DOHH2 (cell line): ENCODE data around the gene BCS1L.

Source experiments
- H3F3A ChIP-seq: fragments of 200-600 bp; sonication (generic), shearing (Covaris generic); 2 replicates; pipeline ENCODE4 v1.6.0; 2016; ENCODE audit warnings: antibody characterized with exemption, mild to moderate bottlenecking; ENCODE audit not compliant: control insufficient read depth, insufficient read depth
- H3K27ac ChIP-seq: fragments of 200-600 bp; sonication (generic); 2 replicates; pipeline ENCODE4 v1.5.1; 2014; ENCODE audit warnings: low read depth, mild to moderate bottlenecking, low read length, moderate library complexity
- H3K27me3 ChIP-seq: fragments of 200-600 bp; sonication (generic); 2 replicates; pipeline ENCODE4 v1.6.1; 2014; ENCODE audit warnings: mild to moderate bottlenecking, low read length, mixed read lengths; ENCODE audit not compliant: control insufficient read depth
- H3K36me3 ChIP-seq: fragments of 200-600 bp; sonication (generic); 2 replicates; pipeline ENCODE4 v1.6.1; 2014; ENCODE audit warnings: mild to moderate bottlenecking, low read length, moderate library complexity, mixed read lengths; ENCODE audit not compliant: control insufficient read depth
- H3K4me1 ChIP-seq: fragments of 200-600 bp; sonication (generic); 2 replicates; pipeline ENCODE4 v1.6.1; 2014; ENCODE audit warnings: mild to moderate bottlenecking, low read length, mixed read lengths; ENCODE audit not compliant: control insufficient read depth
- H3K4me2 ChIP-seq: fragments of 200-600 bp; sonication (generic); 2 replicates; pipeline ENCODE4 v1.6.0; 2014; ENCODE audit warnings: mild to moderate bottlenecking, low read length, moderate library complexity
- H3K4me3 ChIP-seq: fragments of 200-600 bp; sonication (generic); 2 replicates; pipeline ENCODE4 v1.5.1; 2014; ENCODE audit warnings: mild to moderate bottlenecking, low read length, mixed read lengths
- H3K79me2 ChIP-seq: fragments of 200-600 bp; sonication (generic); 2 replicates; pipeline ENCODE4 v1.6.1; 2014; ENCODE audit warnings: mild to moderate bottlenecking, low read length, mixed read lengths; ENCODE audit not compliant: control insufficient read depth
- H3K9me2 ChIP-seq: fragments of 200-600 bp; sonication (generic); replicated peaks from 2 replicates; pipeline ENCODE4 v1.6.1; 2014; ENCODE audit warnings: mild to moderate bottlenecking, low read length, mixed read lengths; ENCODE audit not compliant: control insufficient read depth
- H3K9me3 ChIP-seq: fragments of 200-600 bp; sonication (generic); 2 replicates; pipeline ENCODE4 v1.6.1; 2014; ENCODE audit warnings: antibody characterized with exemption, low read length, mixed read lengths; ENCODE audit not compliant: control insufficient read depth, insufficient read depth
- H4K20me1 ChIP-seq: fragments of 200-600 bp; sonication (generic); 2 replicates; pipeline ENCODE4 v1.6.0; 2014; ENCODE audit warnings: low read depth, mild to moderate bottlenecking, antibody characterized with exemption, low read length, moderate library complexity; ENCODE audit not compliant: control insufficient read depth, insufficient read depth
- CTCF ChIP-seq: fragments of 200-600 bp; sonication (generic); IDR thresholded peaks from one replicate; pipeline ENCODE4 v1.5.1; 2014; ENCODE audit warnings: antibody characterized with exemption, mild to moderate bottlenecking, low read depth, low read length; ENCODE audit not compliant: poor library complexity, severe bottlenecking
- EZH2phosphoT487 ChIP-seq: fragments of 200-600 bp; sonication (generic); IDR thresholded peaks from 2 replicates; pipeline ENCODE4 v1.6.1; 2017; ENCODE audit warnings: borderline replicate concordance, mild to moderate bottlenecking, antibody characterized with exemption, low read length, moderate library complexity, mixed read lengths

The BCS1L gene

GRCh38 chr2:218626369-218626768 is 33.1 kb upstream of the BCS1L start:
- H3K36me3 ChIP-seq = no peaks in the 10 kb centered on the region
- no peaks in the 10 kb centered on the region for H4K20me1 ChIP-seq
- no peak overlapping the region for H3K27ac ChIP-seq
- H3K79me2 ChIP-seq = no peaks in the 10 kb centered on the region
- no peak overlapping the region for H3K4me3 ChIP-seq
- H3K4me2 ChIP-seq = no peak overlapping the region
- H3F3A ChIP-seq = no peaks in the 10 kb centered on the region
- H3K4me1 ChIP-seq = peaks cover 11% of the 10 kb centered on the region
- no peaks in the 10 kb centered on the region for H3K27me3 ChIP-seq
- H3K9me3 ChIP-seq = no peaks in the 10 kb centered on the region
- TF ChIP-seq CTCF (no peak), EZH2phosphoT487 (no peak)
- H3K9me2 ChIP-seq = no peaks in the 10 kb centered on the region

- no peaks in the 10 kb centered on the region for H3F3A ChIP-seq
- TF ChIP-seq EZH2phosphoT487 (no peak), CTCF (no peak)
Observed at GRCh38 chr2:218627939-218628338, 31.5 kb upstream of the BCS1L start.

GRCh38 chr2:218631837-218632236 is 27.6 kb upstream of the BCS1L start:
- no peaks in the 10 kb centered on the region for H3F3A ChIP-seq
- H3K27ac ChIP-seq = no peak overlapping the region
- H3K36me3 ChIP-seq = peaks cover 33% of the 10 kb centered on the region
- no peaks in the 10 kb centered on the region for H3K9me3 ChIP-seq
- H3K4me3 ChIP-seq = no peak overlapping the region
- no peaks in the 10 kb centered on the region for H3K79me2 ChIP-seq
- TF ChIP-seq EZH2phosphoT487 = no peak
- no peak for TF ChIP-seq CTCF
- H3K27me3 ChIP-seq = no peaks in the 10 kb centered on the region
- H4K20me1 ChIP-seq = no peaks in the 10 kb centered on the region
- no peak overlapping the region for H3K4me2 ChIP-seq
- no peaks in the 10 kb centered on the region for H3K9me2 ChIP-seq
- H3K4me1 ChIP-seq = no peaks in the 10 kb centered on the region

More at GRCh38 chr2:218627939-218628338, 31.5 kb upstream of the BCS1L start:
- no peaks in the 10 kb centered on the region for H4K20me1 ChIP-seq
- H3K4me2 ChIP-seq = no peak overlapping the region
- H3K4me1 ChIP-seq = peaks cover 6% of the 10 kb centered on the region
- H3K9me2 ChIP-seq = no peaks in the 10 kb centered on the region
- no peaks in the 10 kb centered on the region for H3K27me3 ChIP-seq
- H3K9me3 ChIP-seq = no peaks in the 10 kb centered on the region
- H3K27ac ChIP-seq = no peak overlapping the region
- H3K36me3 ChIP-seq = no peaks in the 10 kb centered on the region
- H3K4me3 ChIP-seq = no peak overlapping the region
- no peaks in the 10 kb centered on the region for H3K79me2 ChIP-seq

- no peaks in the 10 kb centered on the region for H3K4me1 ChIP-seq
- no peaks in the 10 kb centered on the region for H3K9me3 ChIP-seq
- no peak overlapping the region for H3K27ac ChIP-seq
- H3F3A ChIP-seq = no peaks in the 10 kb centered on the region
- peaks cover 67% of the 10 kb centered on the region for H3K36me3 ChIP-seq
- no peak for TF ChIP-seq EZH2phosphoT487
- no peak for TF ChIP-seq CTCF
- no peaks in the 10 kb centered on the region for H4K20me1 ChIP-seq
- H3K27me3 ChIP-seq = no peaks in the 10 kb centered on the region
- H3K4me2 ChIP-seq = no peak overlapping the region
- H3K9me2 ChIP-seq = no peaks in the 10 kb centered on the region
- H3K4me3 ChIP-seq = no peak overlapping the region
- H3K79me2 ChIP-seq = no peaks in the 10 kb centered on the region
Observed at GRCh38 chr2:218635719-218636118, 23.8 kb upstream of the BCS1L start.
